ENCODE data around the gene RHOT1.
"Not testable (repeated sequence)": the region's sequence is repeated elsewhere in the genome, so short reads cannot be mapped to it uniquely, and the experiment has no call there.

The RHOT1 gene

GRCh38 chr17:32124985-32125847 is 17.1 kb upstream of the RHOT1 start:
- DNase-seq: no peak

GRCh38 chr17:32125848-32126153 is 16.5 kb upstream of the RHOT1 start:
- no peak for DNase-seq

- no peak for DNase-seq
Measured at GRCh38 chr17:32126325-32126724, 16.0 kb upstream of the RHOT1 start.

- DNase-seq: no peak
Measured at GRCh38 chr17:32126746-32127145, 15.6 kb upstream of the RHOT1 start.

- DNase-seq: peak in 3 of 4 experiments; percentile 41 to 82 (median 74)
Measured at GRCh38 chr17:32127158-32127897, 15.0 kb upstream of the RHOT1 start.

GRCh38 chr17:32128470-32128869 is 13.8 kb upstream of the RHOT1 start:
- not testable (repeated sequence) for DNase-seq

GRCh38 chr17:32135497-32136117 is 6.7 kb upstream of the RHOT1 start:
- DNase-seq: peak in 1 of 4 experiments; percentile 14

- no peak for DNase-seq
Measured at GRCh38 chr17:32136856-32137255, 5.4 kb upstream of the RHOT1 start.

GRCh38 chr17:32139504-32139903 is 2.8 kb upstream of the RHOT1 start:
- DNase-seq: not testable (repeated sequence)

GRCh38 chr17:32141258-32141657 is 1.0 kb upstream of the RHOT1 start:
- DNase-seq: no peak

- DNase-seq: no peak
Measured at GRCh38 chr17:32141679-32142037, 644 bp upstream of the RHOT1 start.

GRCh38 chr17:32142857-32143526 is 690 bp downstream of the RHOT1 start:
- no peak for DNase-seq

- DNase-seq: no peak
Measured at GRCh38 chr17:32143527-32143870, 1.2 kb downstream of the RHOT1 start.

GRCh38 chr17:32144442-32144841 is 2.1 kb downstream of the RHOT1 start:
- DNase-seq: not testable (repeated sequence)

- no peak for DNase-seq
Measured at GRCh38 chr17:32148351-32148750, 6.0 kb downstream of the RHOT1 start.

- no peak for DNase-seq
Measured at GRCh38 chr17:32150358-32150757, 8.1 kb downstream of the RHOT1 start.

GRCh38 chr17:32152130-32152529 is 9.8 kb downstream of the RHOT1 start:
- DNase-seq: no peak

- DNase-seq: no peak
Measured at GRCh38 chr17:32155896-32156295, 13.6 kb downstream of the RHOT1 start.

- no peak for DNase-seq
Measured at GRCh38 chr17:32156656-32157055, 14.4 kb downstream of the RHOT1 start.

- DNase-seq: no peak
Measured at GRCh38 chr17:32157225-32157624, 14.9 kb downstream of the RHOT1 start.

GRCh38 chr17:32158870-32159585 is 16.7 kb downstream of the RHOT1 start:
- no peak for DNase-seq

- DNase-seq: no peak
Measured at GRCh38 chr17:32159586-32160438, 17.5 kb downstream of the RHOT1 start.

Measured in activated naive CD4-positive, alpha-beta T cell (primary cell).